BJ (cell line): ENCODE results near the gene ARHGAP4. TPM values are rescaled to one million over a fixed set of nuclear protein-coding genes. Genes with fewer than 3 reads are reported as not detected.

Experiments
- CTCF ChIA-PET: fragments of 350-600 bp; formaldehyde crosslinking; extraction: SDS; loops from one replicate; lab custom pipeline; 2021; ENCODE audit warnings: antibody characterized with exemption, inconsistent platforms; lab: Yijun Ruan, JAX
- POLR2A ChIA-PET: fragments of 300-600 bp; sonication (Branson Sonifier 250); formaldehyde crosslinking; extraction: SDS; loops from one replicate; lab custom pipeline; 2021; ENCODE audit warnings: antibody characterized with exemption; lab: Charles Lee
- DNase-seq: peaks from one replicate; pipeline ENCODE4 v3.0.0-alpha.2; 2011; ENCODE audit warnings: low read depth
- H3K27me3 ChIP-seq: 2 replicates; pipeline ENCODE4 v1.6.0; 2011; ENCODE audit warnings: low read length; ENCODE audit not compliant: control insufficient read depth, insufficient read depth
- H3K36me3 ChIP-seq: 2 replicates; pipeline ENCODE4 v1.5.1; 2011; ENCODE audit warnings: low read length; ENCODE audit not compliant: control insufficient read depth, insufficient read depth
- H3K4me3 ChIP-seq: 2 replicates; pipeline ENCODE4 v1.5.1; 2011; ENCODE audit warnings: low read depth, mild to moderate bottlenecking, control low read depth, low read length
- polyA plus RNA-seq: library from polyadenylated mRNA; depleted of rRNA; stranded (reverse); fragments of >200 nt; gene quantifications from 2 replicates; pipeline ENCODE4 v1.2.3, GENCODE V29; 2011
- TF ChIP-seq, protein P1 (sequence below): IDR thresholded peaks from 2 replicates; pipeline ENCODE4 v1.5.1; 2011; ENCODE audit warnings: low read depth, mild to moderate bottlenecking, control low read depth, inconsistent platforms, low read length, moderate library complexity; ENCODE audit not compliant: insufficient read depth

ARHGAP4 gene
- polyA plus RNA-seq, 1 experiment = 0.82 TPM

DNA sequence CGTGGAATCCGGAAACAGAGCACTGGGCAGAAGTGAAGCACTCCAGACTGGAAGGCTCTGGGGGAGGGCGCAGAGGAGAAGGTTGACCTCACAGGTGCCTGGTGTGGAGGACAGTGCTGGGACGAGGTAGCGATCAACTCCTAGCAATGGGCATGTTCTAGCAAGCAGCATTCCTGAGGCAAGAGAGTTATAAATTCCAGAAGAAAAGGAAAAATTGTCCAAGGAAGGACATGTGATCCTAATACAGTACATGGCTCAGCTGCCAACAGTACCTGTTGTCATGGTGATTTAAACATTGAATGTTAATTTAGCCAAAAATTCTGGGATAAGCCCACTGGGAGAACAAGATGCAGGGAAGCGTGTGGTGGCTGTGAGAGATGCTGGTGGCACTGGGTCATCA lies 8.2 kb downstream of the ARHGAP4 start:
- DNase-seq = no peak
- Histone ChIP-seq H3K36me3 (no peaks in the 10 kb centered on the region), H3K4me3 (no peak overlapping the region), H3K27me3 (no peaks in the 10 kb centered on the region)
- ChIA-PET POLR2A (no interaction called here), CTCF (no interaction called here)
- TF ChIP-seq, protein P1, sequence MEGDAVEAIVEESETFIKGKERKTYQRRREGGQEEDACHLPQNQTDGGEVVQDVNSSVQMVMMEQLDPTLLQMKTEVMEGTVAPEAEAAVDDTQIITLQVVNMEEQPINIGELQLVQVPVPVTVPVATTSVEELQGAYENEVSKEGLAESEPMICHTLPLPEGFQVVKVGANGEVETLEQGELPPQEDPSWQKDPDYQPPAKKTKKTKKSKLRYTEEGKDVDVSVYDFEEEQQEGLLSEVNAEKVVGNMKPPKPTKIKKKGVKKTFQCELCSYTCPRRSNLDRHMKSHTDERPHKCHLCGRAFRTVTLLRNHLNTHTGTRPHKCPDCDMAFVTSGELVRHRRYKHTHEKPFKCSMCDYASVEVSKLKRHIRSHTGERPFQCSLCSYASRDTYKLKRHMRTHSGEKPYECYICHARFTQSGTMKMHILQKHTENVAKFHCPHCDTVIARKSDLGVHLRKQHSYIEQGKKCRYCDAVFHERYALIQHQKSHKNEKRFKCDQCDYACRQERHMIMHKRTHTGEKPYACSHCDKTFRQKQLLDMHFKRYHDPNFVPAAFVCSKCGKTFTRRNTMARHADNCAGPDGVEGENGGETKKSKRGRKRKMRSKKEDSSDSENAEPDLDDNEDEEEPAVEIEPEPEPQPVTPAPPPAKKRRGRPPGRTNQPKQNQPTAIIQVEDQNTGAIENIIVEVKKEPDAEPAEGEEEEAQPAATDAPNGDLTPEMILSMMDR = no peak

DNA sequence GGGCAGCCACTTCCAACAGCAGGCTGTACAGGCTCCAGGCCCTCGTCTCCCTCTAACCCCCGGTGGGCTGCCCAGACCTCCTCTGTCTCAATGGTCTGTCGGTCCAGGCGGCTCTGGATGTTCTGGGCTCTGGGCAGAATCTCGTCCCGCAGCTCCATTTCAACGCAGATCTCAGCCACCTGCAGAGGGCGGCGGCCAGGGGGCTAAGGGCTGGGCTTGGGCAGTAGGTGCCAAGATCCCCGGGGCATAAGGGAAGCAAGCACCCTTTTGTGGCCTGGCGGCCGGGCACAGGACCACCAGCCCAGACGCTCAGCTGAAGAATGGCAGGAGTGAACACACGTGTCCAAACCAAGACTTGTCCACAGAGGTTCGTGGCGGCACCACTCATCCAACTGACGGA lies 12.4 kb downstream of the ARHGAP4 start:
- CTCF ChIA-PET = interaction anchor here (1.0 to 5.1 kb wide), 2 partner anchors 9 to 13 kb away, joined by 4 to 26 read pairs; no protein-coding TSS in a partner anchor
- POLR2A ChIA-PET = no interaction called here
- no peaks in the 10 kb centered on the region for H3K36me3 ChIP-seq
- TF ChIP-seq, protein P1 = no peak
- no peaks in the 10 kb centered on the region for H3K27me3 ChIP-seq
- DNase-seq = no peak
- H3K4me3 ChIP-seq = no peak overlapping the region

DNA sequence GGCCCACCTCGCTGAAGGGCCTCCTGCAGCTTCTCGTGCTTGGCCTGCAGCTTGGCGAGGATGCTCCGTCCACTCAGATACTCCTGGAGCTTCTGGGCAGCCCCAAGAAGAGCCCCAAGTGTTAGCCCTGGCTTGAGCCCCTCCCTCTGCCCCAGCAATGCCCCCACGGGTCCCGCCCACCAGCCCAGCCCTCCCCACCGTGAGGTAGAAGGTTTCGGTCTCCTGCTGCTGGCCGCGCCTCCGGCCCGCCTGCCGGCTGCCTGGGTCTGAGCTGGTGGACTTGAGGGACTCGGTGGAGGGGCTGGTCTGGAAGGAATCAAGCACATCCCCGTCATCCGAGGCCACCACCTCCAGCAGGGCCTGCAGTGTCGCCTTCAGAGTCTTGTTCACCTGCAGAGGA lies 12.9 kb downstream of the ARHGAP4 start:
- TF ChIP-seq, protein P1 = no peak
- CTCF ChIA-PET = interaction anchor here (1.0 to 5.1 kb wide), 3 partner anchors 9 to 13 kb away, joined by 4 to 26 read pairs (median 4); no protein-coding TSS in a partner anchor
- POLR2A ChIA-PET = no interaction called here

DNA sequence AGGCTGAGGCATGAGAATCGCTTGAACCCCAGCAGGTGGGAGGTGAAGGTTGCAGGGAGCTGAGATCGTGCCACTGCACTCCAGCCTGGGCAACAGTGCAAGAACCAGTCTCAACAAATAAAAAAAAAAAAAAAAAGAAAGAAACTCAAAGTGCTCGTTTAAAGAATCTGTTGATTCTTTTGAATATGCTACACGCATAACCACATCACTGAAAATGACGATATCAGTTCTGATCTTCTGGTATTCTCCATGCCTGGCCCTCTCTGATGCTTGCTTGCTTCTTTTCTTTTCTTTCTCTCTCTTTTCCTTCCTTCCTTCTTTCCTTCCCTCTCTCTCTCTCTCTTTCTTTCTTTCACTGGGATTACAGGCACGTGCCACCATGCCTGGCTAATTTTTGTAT lies 14.3 kb downstream of the ARHGAP4 start:
- no peak for DNase-seq
- CTCF ChIA-PET = interaction anchor here (1.3 to 5.1 kb wide), 2 partner anchors 10 to 35 kb away, joined by 3 to 26 read pairs; no protein-coding TSS in a partner anchor
- no peaks in the 10 kb centered on the region for H3K36me3 ChIP-seq
- TF ChIP-seq, protein P1 = no peak
- H3K27me3 ChIP-seq = no peaks in the 10 kb centered on the region
- H3K4me3 ChIP-seq = no peak overlapping the region
- POLR2A ChIA-PET = no interaction called here

More for the DNA sequence above, 12.9 kb downstream of the ARHGAP4 start:
- H3K36me3 ChIP-seq = no peaks in the 10 kb centered on the region
- H3K27me3 ChIP-seq = no peaks in the 10 kb centered on the region
- no peak overlapping the region for H3K4me3 ChIP-seq
- no peak for DNase-seq

DNA sequence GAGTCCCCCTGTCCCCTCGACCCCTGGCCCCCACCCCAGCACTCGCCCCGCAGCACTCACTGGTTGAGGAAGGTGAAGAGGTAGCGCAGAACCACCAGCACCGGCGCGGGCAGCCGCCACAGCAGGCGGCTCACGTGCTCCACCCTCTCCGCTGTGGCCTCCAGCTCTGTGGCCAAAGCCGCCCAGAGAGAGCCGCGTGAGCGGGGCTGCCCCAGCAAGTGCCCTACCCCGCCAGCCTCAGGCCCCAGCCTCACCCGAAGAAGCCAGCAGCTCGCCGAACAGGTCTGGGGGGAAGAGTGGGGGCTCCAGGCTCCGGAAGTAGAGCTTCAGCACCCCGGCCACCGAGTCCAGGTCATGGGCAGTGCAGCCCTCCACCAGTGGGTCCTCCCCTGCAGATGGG lies 15.6 kb downstream of the ARHGAP4 start:
- no peaks in the 10 kb centered on the region for H3K27me3 ChIP-seq
- ChIA-PET CTCF (interaction anchor here (0.6 to 5.1 kb wide), 3 partner anchors 12 to 99 kb away, joined by 3 to 26 read pairs (median 4); no protein-coding TSS in a partner anchor), POLR2A (no interaction called here)
- no peak for DNase-seq
- TF ChIP-seq, protein P1 = no peak
- no peak overlapping the region for H3K4me3 ChIP-seq
- H3K36me3 ChIP-seq = no peaks in the 10 kb centered on the region
